Measurements from ENCODE around the gene ZNF44.

GRCh38 chr19:12289790-12290065 is 5.0 kb downstream of the ZNF44 start:
- no peak for TF ChIP-seq SMC3 (conservative IDR thresholded peaks at IDR 0.05; ENCODE audit: poor library complexity)
- no peak for TF ChIP-seq CTCF (IDR thresholded peaks at IDR 0.05; ENCODE audit: poor library complexity, severe bottlenecking)
- no peak for TF ChIP-seq EZH2 (IDR thresholded peaks at IDR 0.05; ENCODE audit: borderline replicate concordance, insufficient read depth, low read length, poor library complexity, severe bottlenecking)

All from neural cell (in vitro differentiated cells).